PC-9 (cell line): Measurements from ENCODE around the gene CTNNA3.

Source experiments
- CTCF ChIP-seq: fragments of 200-600 bp; sonication (generic); conservative IDR thresholded peaks from 2 replicates; pipeline ENCODE4 v1.6.1; 2017; ENCODE audit warnings: mixed run types, antibody characterized with exemption, mild to moderate bottlenecking, moderate library complexity
- EZH2 ChIP-seq: fragments of 200-600 bp; sonication (generic); IDR thresholded peaks from 2 replicates; pipeline ENCODE4 v1.8.0; 2017; ENCODE audit warnings: antibody characterized with exemption, low read depth

- TF ChIP-seq CTCF: no peak
- no peak for TF ChIP-seq EZH2
Observed at GRCh38 chr10:66455304-66455703, 1240.7 kb downstream of the CTNNA3 start.
